WI38 (cell line): Measurements from ENCODE around the gene TMEM201.

Experiments used
- H3K4me3 ChIP-seq: 2 replicates; pipeline ENCODE4 v1.5.1; 2011; ENCODE audit warnings: low read depth, mild to moderate bottlenecking, control low read depth, low read length
- CTCF ChIP-seq: IDR thresholded peaks from 2 replicates; pipeline ENCODE4 v1.5.1; 2012; ENCODE audit warnings: low read depth, mild to moderate bottlenecking, control low read depth, low read length

TMEM201 gene

DNA sequence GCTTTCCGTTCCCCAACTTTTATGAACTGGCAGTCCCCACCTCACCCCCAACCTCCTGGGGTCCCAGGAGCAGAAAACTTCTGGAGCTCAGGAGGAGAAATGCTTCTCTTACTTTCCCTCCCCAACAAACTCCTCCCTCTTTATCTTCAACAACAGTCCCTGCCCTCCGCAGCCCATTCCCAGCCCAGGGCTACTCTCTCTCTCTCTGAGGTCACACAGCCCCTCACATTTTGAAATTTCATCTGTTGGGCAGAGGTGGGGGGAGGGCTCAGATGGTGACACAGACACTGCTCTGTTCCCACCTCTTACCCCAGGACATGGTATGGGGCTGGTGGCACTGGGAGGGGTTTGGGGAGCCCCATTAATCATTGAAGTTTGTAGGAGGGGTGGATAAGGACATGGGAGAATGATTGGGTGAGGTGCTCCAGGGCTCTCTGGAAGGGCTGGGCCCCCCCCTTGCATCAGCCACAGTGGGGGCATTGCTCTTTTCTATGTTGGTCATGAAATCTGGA, 68.9 kb downstream of the TMEM201 start:
- TF ChIP-seq CTCF: no peak
- H3K4me3 ChIP-seq: no peak overlapping the region

GRCh38 chr1:9658199-9658598, 69.5 kb downstream of the TMEM201 start:
- no peak for TF ChIP-seq CTCF
- H3K4me3 ChIP-seq: no peak overlapping the region

DNA sequence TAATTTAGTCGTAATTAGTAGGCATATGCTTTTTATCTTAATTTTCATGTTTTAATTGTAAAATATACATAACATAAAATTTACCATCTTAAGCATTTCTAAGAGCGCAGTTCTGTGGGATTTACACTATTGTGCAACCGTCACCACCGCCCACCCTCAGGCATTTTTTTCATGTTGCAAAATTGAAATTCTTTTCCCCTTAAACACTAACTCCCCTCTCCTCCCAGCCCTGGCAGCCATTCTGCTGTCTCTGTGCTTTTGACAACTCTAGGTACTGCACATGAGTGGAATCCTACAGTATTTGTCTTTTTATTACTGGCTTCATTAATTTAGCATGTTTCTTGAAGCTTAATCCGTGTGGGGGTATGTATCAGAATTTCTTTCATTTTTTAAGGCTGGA, 70.6 kb downstream of the TMEM201 start:
- H3K4me3 ChIP-seq: no peak overlapping the region
- no peak for TF ChIP-seq CTCF

DNA sequence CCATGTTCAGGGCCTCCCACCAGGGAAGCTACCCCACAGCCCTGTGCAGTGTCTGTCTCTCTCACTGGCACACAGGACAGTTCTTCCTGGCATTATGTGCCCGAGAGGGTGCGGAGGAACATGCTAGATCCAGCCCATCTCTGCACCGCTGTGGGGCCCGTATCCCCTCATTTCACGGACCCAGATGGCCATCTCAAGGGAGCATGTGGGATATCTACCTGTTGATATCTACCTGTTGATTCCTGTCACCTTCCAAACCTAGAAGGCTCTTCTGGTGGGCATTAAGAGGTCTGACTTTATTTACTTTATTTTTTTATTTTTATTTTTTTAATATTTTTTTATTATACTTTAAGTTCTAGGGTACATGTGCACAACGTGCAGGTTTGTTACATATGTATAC, 74.5 kb downstream of the TMEM201 start:
- no peak for TF ChIP-seq CTCF
- no peak overlapping the region for H3K4me3 ChIP-seq
